Neuronal stem cell (in vitro differentiated cells): ENCODE measurements around the gene PDK3.

Experiments
- DNase-seq: peaks from one replicate; pipeline ENCODE4 v3.0.0-alpha.2; 2013; ENCODE audit warnings: low spot score
- H2AFZ ChIP-seq: one replicate; pipeline ENCODE4 v1.6.1; 2013; ENCODE audit warnings: mild to moderate bottlenecking, low read length, inconsistent platforms
- H2AK5ac ChIP-seq: 2 replicates; pipeline ENCODE4 v1.6.1; 2013; ENCODE audit warnings: low read depth, mild to moderate bottlenecking, inconsistent platforms, low read length, moderate library complexity, mixed read lengths
- H2BK120ac ChIP-seq: 2 replicates; pipeline ENCODE4 v1.6.1; 2013; ENCODE audit warnings: low read depth, mild to moderate bottlenecking, inconsistent platforms, low read length, moderate library complexity, mixed read lengths
- H2BK12ac ChIP-seq: one replicate; pipeline ENCODE4 v1.6.1; 2013; ENCODE audit warnings: low read length, inconsistent platforms
- H2BK15ac ChIP-seq: 2 replicates; pipeline ENCODE4 v1.6.1; 2013; ENCODE audit warnings: mild to moderate bottlenecking, low read length, inconsistent platforms, mixed read lengths
- H2BK5ac ChIP-seq: one replicate; pipeline ENCODE4 v1.6.1; 2013; ENCODE audit warnings: inconsistent platforms, mild to moderate bottlenecking, low read length, moderate library complexity
- H3K14ac ChIP-seq: one replicate; pipeline ENCODE4 v1.6.1; 2013; ENCODE audit warnings: low read length, inconsistent platforms
- H3K18ac ChIP-seq: 2 replicates; pipeline ENCODE4 v1.6.1; 2013; ENCODE audit warnings: low read length, inconsistent platforms
- H3K23ac ChIP-seq: 2 replicates; pipeline ENCODE4 v1.6.1; 2013; ENCODE audit warnings: low read depth, mild to moderate bottlenecking, mixed read lengths, low read length, inconsistent platforms; ENCODE audit not compliant: poor library complexity
- H3K27ac ChIP-seq: replicated peaks from 3 replicates; pipeline ENCODE4 v1.5.1; 2013; ENCODE audit warnings: low read length, inconsistent platforms
- H3K27me3 ChIP-seq, 3 experiments: 2 replicates each; pipeline ENCODE4 v1.6.1; 2013; ENCODE audit warnings: low read length in 3 of 3, mild to moderate bottlenecking in 2 of 3, inconsistent platforms in 1 of 3, low read depth in 1 of 3, mixed read lengths in 1 of 3, moderate library complexity in 1 of 3; ENCODE audit not compliant: control insufficient read depth in 3 of 3, insufficient read depth in 3 of 3
- H3K36me3 ChIP-seq, 2 donors: replicated peaks in 1 of 2; 2 replicates each; pipeline ENCODE4 v1.6.1; 2013; ENCODE audit warnings: low read length in 2 of 2; ENCODE audit not compliant: control insufficient read depth in 2 of 2, insufficient read depth in 2 of 2
- H3K4ac ChIP-seq: 2 replicates; pipeline ENCODE4 v1.6.1; 2013; ENCODE audit warnings: inconsistent platforms, mild to moderate bottlenecking, low read length, moderate library complexity
- H3K4me1 ChIP-seq, 2 donors: 1 replicate in 1 of 2; 2 replicates in 1 of 2; pipeline ENCODE4 v1.6.1; 2013; ENCODE audit warnings: low read length in 2 of 2, low read depth in 1 of 2; ENCODE audit not compliant: control insufficient read depth in 2 of 2, insufficient read depth in 1 of 2
- H3K4me2 ChIP-seq: one replicate; pipeline ENCODE4 v1.6.1; 2013; ENCODE audit warnings: mild to moderate bottlenecking, low read length, inconsistent platforms; ENCODE audit not compliant: insufficient read depth, poor library complexity, severe bottlenecking
- H3K4me3 ChIP-seq, 2 donors: 2 replicates each; pipeline ENCODE4 v1.5.1; 2013; ENCODE audit warnings: low read length in 2 of 2, mild to moderate bottlenecking in 2 of 2, inconsistent platforms in 1 of 2, moderate library complexity in 1 of 2
- H3K79me1 ChIP-seq: one replicate; pipeline ENCODE4 v1.6.1; 2013; ENCODE audit warnings: low read depth, mild to moderate bottlenecking, inconsistent platforms, low read length, moderate library complexity
- H3K9ac ChIP-seq: one replicate; pipeline ENCODE4 v1.6.1; 2013; ENCODE audit warnings: mild to moderate bottlenecking, low read depth, low read length, inconsistent platforms; ENCODE audit not compliant: poor library complexity
- H3K9me3 ChIP-seq, 2 donors: replicated peaks in 1 of 2; 2 replicates each; pipeline versions ENCODE3 to v1.6.1; 2013; ENCODE audit warnings: low read length in 2 of 2, mild to moderate bottlenecking in 2 of 2, inconsistent platforms in 1 of 2, low read depth in 1 of 2, mixed read lengths in 1 of 2, moderate library complexity in 1 of 2; ENCODE audit not compliant: control insufficient read depth in 2 of 2, insufficient read depth in 1 of 2
- H4K8ac ChIP-seq: one replicate; pipeline ENCODE4 v1.6.1; 2013; ENCODE audit warnings: low read depth, mild to moderate bottlenecking, inconsistent platforms, low read length, moderate library complexity
- H4K91ac ChIP-seq: one replicate; pipeline ENCODE4 v1.6.1; 2013; ENCODE audit warnings: low read length, low read depth, mild to moderate bottlenecking, inconsistent platforms; ENCODE audit not compliant: poor library complexity
- WGBS, 2 donors: extraction: QIAGEN DNeasy Blood & Tissue Kit; methylation state at CpG; one replicate each; pipeline ENCODE4 v1.1.7; 2013; ENCODE audit warnings: missing lambda C conversion rate in 2 of 2, mixed read lengths in 1 of 2; ENCODE audit not compliant: insufficient read length in 2 of 2, insufficient replicate concordance in 1 of 2; ENCODE audit errors: extremely low coverage in 2 of 2; 5-methylcytosine and 5-hydroxymethylcytosine counted together

Gene PDK3

DNA sequence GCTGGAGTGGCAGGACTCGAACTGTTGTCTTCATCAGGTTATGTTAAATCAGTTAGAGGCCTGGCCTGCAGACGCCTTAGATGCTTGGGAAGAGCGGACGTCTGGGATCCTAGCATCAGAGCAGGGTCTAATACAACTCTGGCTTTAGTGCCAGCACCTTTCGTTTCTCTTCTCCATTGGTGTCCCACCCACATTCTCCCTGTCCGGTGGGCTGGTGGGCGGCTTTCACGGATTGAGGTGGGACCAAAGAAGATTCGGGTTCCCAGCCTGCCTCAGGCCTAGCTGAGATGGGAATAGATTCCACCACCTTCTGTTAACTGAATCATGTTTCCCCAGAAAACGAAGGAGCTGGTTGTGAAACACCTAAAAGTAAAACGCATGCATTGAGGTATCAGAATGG, 939 bp downstream of the PDK3 start:
- Histone ChIP-seq H2BK120ac (no peak overlapping the region), H3K23ac (no peak overlapping the region), H3K9me3 (no peaks in the 10 kb centered on the region), H3K14ac (no peak overlapping the region), H3K27ac (no peak overlapping the region), H3K9ac (no peak overlapping the region), H3K4ac (no peak overlapping the region), H2BK15ac (no peak overlapping the region), H4K91ac (no peak overlapping the region), H4K8ac (no peak overlapping the region), H3K79me1 (no peaks in the 10 kb centered on the region), H3K36me3 (no peaks in the 10 kb centered on the region), H2AK5ac (no peak overlapping the region), H3K4me1 (no peaks in the 10 kb centered on the region), H2AFZ (peak overlapping the region; percentile 96), H3K4me2 (peak overlapping the region; percentile 25), H2BK12ac (no peak overlapping the region), H3K18ac (no peak overlapping the region), H2BK5ac (no peak overlapping the region), H3K27me3 (no peaks in the 10 kb centered on the region), H3K4me3 (peak overlapping the region in 1 of 2 donors; percentile 72)
- DNase-seq: no peak
- WGBS, 2 donors: no CpG with 5 or more reads among the region's 11 CpGs

DNA sequence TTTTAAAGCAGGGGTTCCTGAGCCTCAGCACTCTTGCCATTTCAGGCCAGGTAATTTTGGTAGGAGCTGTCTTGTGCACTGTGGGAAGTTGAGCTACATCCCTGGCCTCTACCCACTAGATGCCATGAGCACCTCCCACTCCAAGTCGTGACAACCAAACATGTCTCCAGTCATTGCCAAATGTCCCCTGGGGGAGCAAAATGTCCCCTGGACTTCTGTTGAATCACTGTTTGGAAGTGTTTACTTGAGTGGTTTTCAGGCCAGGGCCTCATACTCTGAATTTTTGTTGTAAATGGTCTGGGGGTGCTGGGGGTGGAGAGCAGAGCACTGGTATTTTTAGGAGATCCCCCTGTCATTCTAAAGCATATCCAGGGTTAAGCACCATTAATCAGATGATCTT, 3.2 kb downstream of the PDK3 start:
- no peak for DNase-seq
- Histone ChIP-seq H3K27me3 (no peaks in the 10 kb centered on the region), H3K4ac (no peak overlapping the region), H3K4me1 (no peaks in the 10 kb centered on the region), H3K4me3 (no peak overlapping the region), H4K91ac (no peak overlapping the region), H2AK5ac (no peak overlapping the region), H3K18ac (no peak overlapping the region), H3K4me2 (no peak overlapping the region), H3K9ac (no peak overlapping the region), H2BK5ac (no peak overlapping the region), H3K79me1 (no peaks in the 10 kb centered on the region), H3K27ac (no peak overlapping the region), H2BK15ac (no peak overlapping the region), H3K36me3 (no peaks in the 10 kb centered on the region), H3K9me3 (no peaks in the 10 kb centered on the region), H2AFZ (no peak overlapping the region), H2BK12ac (no peak overlapping the region), H2BK120ac (no peak overlapping the region), H4K8ac (no peak overlapping the region), H3K23ac (no peak overlapping the region), H3K14ac (no peak overlapping the region)
- WGBS, 2 donors: no CpG with 5 or more reads among the region's 1 CpG

GRCh38 chrX:24471808-24472207, 6.7 kb downstream of the PDK3 start:
- no peak overlapping the region for H2BK15ac ChIP-seq
- no peak overlapping the region for H3K23ac ChIP-seq
- H3K4me1 ChIP-seq: no peaks in the 10 kb centered on the region
- H3K27me3 ChIP-seq: no peaks in the 10 kb centered on the region
- no peaks in the 10 kb centered on the region for H3K9me3 ChIP-seq
- no peak overlapping the region for H2AFZ ChIP-seq
- H3K14ac ChIP-seq: no peak overlapping the region
- no peak overlapping the region for H2BK120ac ChIP-seq
- WGBS, 2 donors: no CpG with 5 or more reads among the region's 2 CpGs
- H2BK5ac ChIP-seq: no peak overlapping the region
- no peak overlapping the region for H4K8ac ChIP-seq
- H2AK5ac ChIP-seq: no peak overlapping the region
- no peak overlapping the region for H3K4me2 ChIP-seq
- no peak overlapping the region for H3K4me3 ChIP-seq
- no peak overlapping the region for H4K91ac ChIP-seq
- H3K4ac ChIP-seq: no peak overlapping the region
- H3K18ac ChIP-seq: no peak overlapping the region
- H3K27ac ChIP-seq: no peak overlapping the region
- no peaks in the 10 kb centered on the region for H3K36me3 ChIP-seq
- H3K79me1 ChIP-seq: no peaks in the 10 kb centered on the region
- no peak overlapping the region for H3K9ac ChIP-seq
- no peak for DNase-seq
- no peak overlapping the region for H2BK12ac ChIP-seq

GRCh38 chrX:24475480-24475879, 10.4 kb downstream of the PDK3 start:
- Histone ChIP-seq H2AFZ (no peak overlapping the region), H3K23ac (no peak overlapping the region), H2BK120ac (no peak overlapping the region), H2AK5ac (no peak overlapping the region), H2BK5ac (no peak overlapping the region), H4K91ac (no peak overlapping the region), H3K4ac (no peak overlapping the region), H3K4me2 (no peak overlapping the region), H2BK12ac (no peak overlapping the region), H3K27ac (no peak overlapping the region), H3K14ac (no peak overlapping the region), H3K18ac (no peak overlapping the region), H4K8ac (no peak overlapping the region), H3K79me1 (no peaks in the 10 kb centered on the region), H3K9me3 (no peaks in the 10 kb centered on the region), H2BK15ac (no peak overlapping the region), H3K4me3 (no peak overlapping the region), H3K27me3 (no peaks in the 10 kb centered on the region), H3K9ac (no peak overlapping the region), H3K36me3 (no peaks in the 10 kb centered on the region), H3K4me1 (no peaks in the 10 kb centered on the region)
- DNase-seq: no peak
- 100% methylated on average over 1 of the region's 6 CpGs; no CpG with 5 or more reads in 1 of the 2 donors for WGBS, 2 donors
